Endometrial microvascular endothelial cells (primary cell): Measurements from ENCODE around the gene LARGE1. TPM values are rescaled to one million over a fixed set of nuclear protein-coding genes. Genes with fewer than 3 reads are reported as not detected.
"Not testable (repeated sequence)": the region's sequence is repeated elsewhere in the genome, so short reads cannot be mapped to it uniquely, and the experiment has no call there.

ENCODE experiments used
- in situ Hi-C: cut with HindIII; loops from 2 replicates; pipeline ENCODE4 v1.10.0; 2017; ENCODE audit warnings: low sequenced_read_pairs, low pct_unique_long_range_greater_than_20kb; ENCODE audit errors: inconsistent ontology term
- total RNA-seq: library from RNA; depleted of rRNA; stranded (reverse); fragments of >200 nt; gene quantifications from one replicate; pipeline ENCODE4 v1.2.3, GENCODE V29; 2015; ENCODE audit errors: inconsistent ontology term

LARGE1 gene
- total RNA-seq, 1 donor from 2014 or later, result 1.8 TPM

GRCh38 chr22:33493476-33494205 lies 426.6 kb downstream of the LARGE1 start:
- in situ Hi-C loops, result no loop called here

- in situ Hi-C loops, result no loop called here
Observed at GRCh38 chr22:33492210-33492651, 428.0 kb downstream of the LARGE1 start.

- in situ Hi-C loops, result no loop called here
Observed at GRCh38 chr22:33487041-33487716, 433.1 kb downstream of the LARGE1 start.

GRCh38 chr22:33481550-33481949 lies 438.7 kb downstream of the LARGE1 start:
- in situ Hi-C loops, result no loop called here

GRCh38 chr22:33477120-33478111 lies 442.9 kb downstream of the LARGE1 start:
- in situ Hi-C loops, result no loop called here

DNA sequence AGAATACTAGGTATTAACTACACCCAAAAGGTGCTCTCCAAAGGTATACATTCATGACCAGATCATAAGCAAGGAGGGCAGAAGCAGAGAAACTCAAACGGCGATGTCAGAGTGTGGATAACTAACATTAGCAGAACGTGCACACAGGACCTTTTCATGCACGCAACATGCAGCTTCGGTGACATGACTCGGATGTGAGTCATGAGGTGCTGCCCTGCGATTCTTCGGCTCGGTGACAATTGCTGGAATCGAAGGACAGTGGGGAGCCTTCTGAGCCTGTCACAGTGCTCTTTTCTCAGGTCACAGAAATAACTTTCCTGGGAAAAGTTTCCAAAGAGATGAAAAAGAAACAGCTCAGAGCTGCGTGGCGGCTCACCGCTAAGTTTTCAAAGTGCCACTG lies 443.6 kb downstream of the LARGE1 start:
- in situ Hi-C loops, result no loop called here

DNA sequence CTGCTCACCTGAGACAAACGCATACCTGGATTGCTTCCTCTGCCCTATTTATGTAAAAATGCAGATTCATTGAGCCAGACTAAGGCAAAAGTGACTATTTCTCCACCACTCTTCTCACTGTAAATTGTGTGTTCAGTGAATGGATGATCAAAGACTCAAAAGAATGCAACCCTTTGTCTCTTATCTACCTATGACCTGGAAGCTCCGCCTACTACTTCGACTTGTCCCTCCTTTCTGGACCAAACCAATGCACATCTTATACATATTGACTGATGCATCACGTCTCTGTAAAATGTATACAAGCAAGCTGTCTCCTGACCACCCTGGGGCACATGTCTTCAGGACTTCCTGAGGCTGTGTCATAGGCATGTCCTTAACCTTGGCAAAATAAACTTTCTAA lies 444.1 kb downstream of the LARGE1 start:
- in situ Hi-C loops, result no loop called here

DNA sequence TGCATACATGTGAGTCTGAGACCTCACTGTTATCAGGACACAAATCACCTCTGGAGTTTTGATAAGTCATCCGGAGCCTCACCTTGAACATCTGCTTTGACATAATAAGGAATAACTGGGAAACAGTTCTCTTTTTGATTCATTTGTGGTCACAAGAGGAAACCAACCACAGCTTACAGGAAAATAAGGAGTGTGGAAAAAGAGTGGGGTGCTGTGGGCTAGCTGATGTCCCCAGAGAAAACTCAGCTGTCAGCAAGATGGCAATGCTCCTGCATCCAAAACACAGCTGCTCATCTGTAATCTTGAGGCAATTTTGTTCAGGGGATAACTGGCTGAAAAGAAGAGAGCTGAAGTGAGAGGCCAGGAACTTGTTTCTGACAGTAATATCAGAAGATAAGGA lies 445.7 kb downstream of the LARGE1 start:
- in situ Hi-C loops, result no loop called here

- in situ Hi-C loops, result no loop called here
Observed at GRCh38 chr22:33472462-33473344, 447.6 kb downstream of the LARGE1 start.

DNA sequence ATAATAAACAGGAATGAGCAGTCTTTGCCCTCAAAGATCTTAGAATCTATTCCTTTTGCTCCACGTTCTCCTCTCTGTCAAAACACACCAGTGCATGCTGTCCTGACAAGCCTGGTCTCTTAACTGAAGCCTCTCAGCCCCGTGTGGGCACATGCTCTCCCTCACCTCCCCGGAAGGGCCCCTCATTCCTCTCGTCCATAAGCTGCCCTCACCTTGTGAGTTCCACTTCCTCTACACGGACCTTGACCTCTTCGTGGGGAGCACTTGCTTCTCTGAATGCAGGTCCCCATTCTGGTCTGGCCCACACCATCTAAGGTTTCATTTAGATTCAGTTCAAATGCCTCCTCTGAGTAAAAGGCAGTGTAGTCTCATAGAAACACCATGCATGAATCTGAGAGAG lies 449.8 kb downstream of the LARGE1 start:
- in situ Hi-C loops, result no loop called here

- in situ Hi-C loops, result no loop called here
Observed at GRCh38 chr22:33467620-33468095, 452.6 kb downstream of the LARGE1 start.

DNA sequence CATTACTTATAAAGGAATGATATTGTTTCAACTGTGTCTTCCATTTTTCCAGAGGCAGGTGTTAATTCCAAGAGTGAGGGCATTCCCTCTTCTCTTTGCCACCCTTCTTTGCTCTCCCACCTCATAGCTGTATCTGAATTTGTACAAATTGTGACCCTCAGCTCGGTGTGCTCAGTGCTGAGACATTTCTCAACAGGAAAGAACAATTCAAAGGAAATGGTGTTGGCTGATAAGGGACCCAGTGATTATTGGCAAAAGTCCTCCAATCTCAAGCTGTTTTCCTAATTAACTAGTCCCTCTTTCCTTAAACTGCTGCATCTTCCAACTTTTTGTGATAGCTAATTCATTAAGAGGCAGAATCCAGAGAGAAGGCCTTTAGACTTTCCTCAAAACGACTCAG lies 453.2 kb downstream of the LARGE1 start:
- in situ Hi-C loops, result no loop called here

DNA sequence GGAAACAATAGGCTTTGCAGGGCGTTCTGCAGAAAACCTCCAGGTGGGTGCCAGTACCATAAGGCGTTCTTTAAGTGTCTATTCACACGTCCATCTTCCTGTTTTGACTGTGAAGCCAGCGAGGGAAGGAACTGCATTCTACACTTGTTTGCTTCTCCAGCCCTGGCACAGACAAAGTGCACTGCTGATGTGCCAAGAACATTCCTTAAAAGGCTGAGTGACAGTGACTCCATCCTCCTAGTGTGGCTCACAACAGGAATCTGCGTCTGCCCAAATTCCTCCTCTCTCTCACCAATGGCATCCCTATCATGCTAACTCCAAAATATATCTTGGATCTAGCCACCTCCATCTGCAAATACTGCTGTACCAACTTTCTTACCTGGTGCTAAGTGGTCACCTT lies 454.7 kb downstream of the LARGE1 start:
- in situ Hi-C loops, result no loop called here

DNA sequence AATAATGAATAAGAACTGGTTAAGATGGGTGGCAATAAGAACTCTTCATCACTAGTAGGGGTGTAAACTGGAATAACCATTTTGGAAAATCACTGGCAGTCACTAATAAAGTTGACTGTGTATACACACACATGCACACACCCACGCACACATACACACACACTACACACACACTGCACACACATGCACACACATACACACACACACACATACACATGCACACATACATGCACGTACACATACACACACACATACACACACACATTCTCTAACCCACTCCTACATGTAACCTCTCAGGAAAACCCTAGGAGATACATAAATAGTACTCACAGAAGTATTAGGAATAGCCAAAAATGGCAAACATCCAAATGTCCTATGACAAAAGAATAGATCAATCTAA lies 455.6 kb downstream of the LARGE1 start:
- in situ Hi-C loops, result no loop called here

DNA sequence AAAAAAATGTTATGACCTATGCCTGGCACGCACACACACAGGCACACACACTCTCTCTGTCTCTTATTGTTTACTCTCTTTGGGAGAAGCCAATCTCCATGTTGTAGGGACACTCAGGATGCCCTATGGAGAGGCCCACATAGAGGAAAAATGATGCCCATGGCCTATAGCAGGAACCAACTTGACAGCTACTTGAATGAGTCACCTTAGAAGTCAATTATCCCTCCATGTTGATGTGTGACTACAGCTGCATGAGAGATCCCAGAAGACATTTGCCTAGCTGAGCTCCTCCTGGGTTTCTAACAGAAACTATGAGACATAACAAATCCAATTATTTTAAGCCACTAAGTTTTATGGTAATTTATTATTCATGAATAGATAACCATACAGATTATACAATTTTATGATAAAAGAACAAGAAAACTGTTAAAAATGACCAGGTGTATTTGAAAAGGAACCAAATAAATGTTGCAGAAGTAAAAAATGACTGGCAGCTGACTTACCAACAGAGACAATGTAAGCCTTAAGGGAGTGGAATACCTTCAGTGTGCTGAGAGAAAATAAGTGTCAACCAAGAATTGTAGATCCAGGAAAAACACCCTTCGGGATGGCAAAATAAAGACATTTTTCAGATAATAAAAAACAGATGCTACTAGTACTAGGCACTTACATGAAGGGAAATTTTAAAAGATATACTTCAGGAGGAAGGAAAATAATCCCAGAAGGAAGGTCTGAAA lies 458.4 kb downstream of the LARGE1 start:
- in situ Hi-C loops, result no loop called here

GRCh38 chr22:33461245-33461644 lies 459.0 kb downstream of the LARGE1 start:
- in situ Hi-C loops, result not testable (repeated sequence)

DNA sequence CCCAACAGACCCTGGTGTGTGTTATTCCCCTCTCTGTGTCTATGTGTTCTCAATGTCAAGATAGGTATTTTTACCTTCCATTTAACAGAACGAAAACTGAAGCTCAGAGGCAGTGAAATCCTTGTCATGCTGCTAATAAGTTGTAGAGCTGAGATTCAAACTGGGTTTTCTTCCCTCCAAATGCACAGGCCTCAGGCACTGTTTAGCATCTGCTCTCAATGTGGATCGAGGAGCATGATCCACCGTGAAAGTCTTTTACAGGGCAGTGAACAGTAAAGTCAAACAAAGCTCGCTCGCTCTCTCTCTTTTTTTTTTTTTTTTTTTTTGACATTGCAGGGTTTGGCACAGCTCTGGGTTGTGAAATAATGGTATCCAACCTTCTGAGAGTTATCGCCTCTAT lies 461.1 kb downstream of the LARGE1 start:
- in situ Hi-C loops, result no loop called here

DNA sequence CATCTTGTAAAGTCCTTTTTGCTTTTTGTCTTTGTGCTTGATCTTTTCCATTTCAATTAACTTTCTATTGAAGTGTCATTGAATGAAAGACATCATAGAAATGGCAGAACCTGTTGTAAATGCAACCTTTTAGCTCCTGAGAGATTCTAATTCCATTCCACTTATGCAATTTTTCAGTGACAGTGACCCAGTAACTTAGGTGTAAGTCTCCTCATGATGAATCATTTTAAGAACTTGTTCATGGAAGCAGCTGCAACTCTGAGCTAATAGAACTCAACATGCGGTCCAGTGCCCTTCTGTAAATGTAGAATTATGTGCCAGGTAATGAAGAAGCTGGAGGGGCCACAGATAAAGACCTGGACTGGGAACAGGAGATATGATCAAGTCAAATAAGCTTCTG lies 463.8 kb downstream of the LARGE1 start:
- in situ Hi-C loops, result no loop called here
